Activated naive CD4-positive, alpha-beta T cell treated with anti-CD3 and anti-CD28 coated beads, Interleukin-2, amount 50 U/mL, for 24 hours (primary cell): ENCODE measurements around the gene NGFR.
A peak's percentile ranks its signal among the peaks of the same experiment; 100 is the strongest.

ENCODE experiments used
- H3K27ac Mint-ChIP-seq: one replicate; pipeline ENCODE4 v1.8.0; 2021; ENCODE audit warnings: mild to moderate bottlenecking, mixed read lengths
- H3K27me3 Mint-ChIP-seq: one replicate; pipeline ENCODE4 v1.8.0; 2021; ENCODE audit warnings: mixed read lengths
- H3K36me3 Mint-ChIP-seq: one replicate; pipeline ENCODE4 v1.8.0; 2021; ENCODE audit warnings: mixed read lengths
- H3K4me1 Mint-ChIP-seq: one replicate; pipeline ENCODE4 v1.8.0; 2021; ENCODE audit warnings: mixed read lengths
- H3K4me3 Mint-ChIP-seq: one replicate; pipeline ENCODE4 v1.8.0; 2021; ENCODE audit warnings: mild to moderate bottlenecking, mixed read lengths
- H3K9me3 Mint-ChIP-seq: one replicate; pipeline ENCODE4 v1.8.0; 2021; ENCODE audit warnings: mixed read lengths

The NGFR gene

DNA sequence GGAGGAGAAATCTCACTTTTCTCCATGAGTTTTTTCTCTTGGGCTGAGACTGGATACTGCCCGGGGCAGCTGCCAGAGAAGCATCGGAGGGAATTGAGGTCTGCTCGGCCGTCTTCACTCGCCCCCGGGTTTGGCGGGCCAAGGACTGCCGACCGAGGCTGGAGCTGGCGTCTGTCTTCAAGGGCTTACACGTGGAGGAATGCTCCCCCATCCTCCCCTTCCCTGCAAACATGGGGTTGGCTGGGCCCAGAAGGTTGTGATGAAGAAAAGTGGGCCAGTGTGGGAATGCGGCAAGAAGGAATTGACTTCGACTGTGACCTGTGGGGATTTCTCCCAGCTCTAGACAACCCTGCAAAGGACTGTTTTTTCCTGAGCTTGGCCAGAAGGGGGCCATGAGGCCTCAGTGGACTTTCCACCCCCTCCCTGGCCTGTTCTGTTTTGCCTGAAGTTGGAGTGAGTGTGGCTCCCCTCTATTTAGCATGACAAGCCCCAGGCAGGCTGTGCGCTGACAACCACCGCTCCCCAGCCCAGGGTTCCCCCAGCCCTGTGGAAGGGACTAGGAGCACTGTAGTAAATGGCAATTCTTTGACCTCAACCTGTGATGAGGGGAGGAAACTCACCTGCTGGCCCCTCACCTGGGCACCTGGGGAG lies 19.1 kb downstream of the NGFR start:
- Mint-ChIP-seq H3K27me3 (peaks cover 1% of the 10 kb centered on the region), H3K4me3 (no peak overlapping the region), H3K9me3 (no peaks in the 10 kb centered on the region), H3K36me3 (no peaks in the 10 kb centered on the region), H3K27ac (no peak overlapping the region), H3K4me1 (no peaks in the 10 kb centered on the region)

DNA sequence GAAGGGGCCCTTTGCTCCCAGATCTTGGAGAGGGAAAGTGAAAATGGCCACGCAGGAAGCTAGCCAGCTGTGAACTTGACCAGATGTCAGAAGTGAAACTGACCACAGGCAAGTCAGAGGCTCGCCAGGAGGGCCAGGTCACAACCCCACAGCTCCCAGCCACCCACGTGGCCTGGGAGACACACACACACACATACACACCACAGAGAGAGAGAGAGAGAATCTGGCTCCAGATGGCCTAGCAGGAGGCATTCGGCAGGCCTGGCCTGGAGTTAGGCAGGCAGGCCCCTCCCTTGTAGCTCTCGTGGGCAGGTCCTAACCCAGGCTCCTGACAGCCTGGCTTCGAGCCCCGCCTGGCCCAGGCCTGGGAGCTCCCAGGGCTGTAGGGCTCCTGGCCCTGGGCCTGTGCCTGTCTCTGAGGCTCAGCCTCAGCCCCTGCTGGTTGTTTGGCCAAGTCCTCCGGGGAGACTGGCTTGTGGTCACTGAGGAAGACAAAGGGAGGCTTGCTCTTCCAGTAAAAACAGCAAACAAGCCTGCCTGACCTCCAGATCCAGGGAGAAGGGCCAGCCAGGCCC lies 20.2 kb downstream of the NGFR start:
- H3K4me3 Mint-ChIP-seq: no peak overlapping the region

DNA sequence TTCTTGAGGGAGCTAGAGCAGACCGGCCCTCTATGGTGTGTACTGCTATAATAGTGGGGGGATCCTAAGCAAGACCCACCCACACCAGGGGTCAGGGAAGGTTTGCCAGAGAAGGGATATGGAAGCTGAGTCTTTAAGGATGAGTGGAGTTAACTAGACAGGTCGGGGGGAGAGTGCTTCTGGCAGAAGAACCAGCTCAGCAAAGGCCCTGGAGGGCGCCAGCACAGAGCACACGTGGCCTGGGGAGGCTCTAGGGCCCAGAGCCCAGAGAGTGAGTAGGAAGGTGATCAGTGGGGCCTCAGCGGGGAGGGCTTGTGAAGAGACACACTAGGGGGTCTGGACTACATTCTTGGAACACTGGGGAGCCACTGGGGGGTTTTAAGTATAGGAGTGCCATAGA lies 21.1 kb downstream of the NGFR start:
- peaks cover 1% of the 10 kb centered on the region for H3K27me3 Mint-ChIP-seq
- H3K4me3 Mint-ChIP-seq: no peak overlapping the region
- H3K9me3 Mint-ChIP-seq: no peaks in the 10 kb centered on the region
- no peaks in the 10 kb centered on the region for H3K4me1 Mint-ChIP-seq
- H3K36me3 Mint-ChIP-seq: no peaks in the 10 kb centered on the region
- no peak overlapping the region for H3K27ac Mint-ChIP-seq

More for the DNA sequence above, 20.2 kb downstream of the NGFR start:
- Mint-ChIP-seq H3K4me1 (no peaks in the 10 kb centered on the region), H3K9me3 (no peaks in the 10 kb centered on the region), H3K27me3 (peaks cover 1% of the 10 kb centered on the region), H3K36me3 (no peaks in the 10 kb centered on the region), H3K27ac (no peak overlapping the region)

DNA sequence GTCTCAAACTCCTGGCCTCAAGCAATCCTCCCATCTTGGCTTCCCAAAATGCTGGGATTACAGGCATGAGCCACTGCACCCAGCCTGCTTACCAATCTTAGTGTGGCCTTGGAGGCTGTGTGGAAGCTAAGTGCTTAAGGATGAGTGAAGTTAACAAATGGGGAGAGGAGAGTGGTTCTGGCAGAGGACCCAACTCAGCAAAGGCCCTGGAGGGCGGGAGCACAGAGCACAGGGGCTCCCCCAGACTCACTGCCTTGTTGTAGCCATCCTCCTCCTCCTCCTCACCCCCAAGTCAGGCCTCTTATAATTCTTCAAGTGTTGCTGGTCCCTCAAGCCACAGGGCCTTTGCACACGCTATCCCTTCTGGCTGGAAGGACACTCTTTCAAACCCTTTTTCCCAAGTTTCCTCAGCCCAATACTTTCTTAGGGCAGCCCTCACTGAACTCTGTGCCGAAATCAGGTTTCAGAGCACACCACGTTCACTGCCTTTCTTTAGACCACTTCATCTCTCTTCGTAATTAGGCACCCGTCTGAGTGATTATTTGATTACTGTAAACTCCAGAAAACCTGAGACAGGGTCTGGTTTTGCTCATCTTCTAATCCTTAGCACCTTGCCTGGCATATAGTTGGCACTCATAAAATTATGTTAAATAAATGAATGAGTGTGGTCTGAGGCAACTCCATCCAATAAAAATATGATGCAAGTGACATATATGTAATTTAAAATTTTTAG lies 23.4 kb downstream of the NGFR start:
- Mint-ChIP-seq H3K9me3 (no peaks in the 10 kb centered on the region), H3K4me1 (peaks cover 7% of the 10 kb centered on the region), H3K4me3 (no peak overlapping the region), H3K36me3 (no peaks in the 10 kb centered on the region), H3K27ac (no peak overlapping the region), H3K27me3 (no peaks in the 10 kb centered on the region)

DNA sequence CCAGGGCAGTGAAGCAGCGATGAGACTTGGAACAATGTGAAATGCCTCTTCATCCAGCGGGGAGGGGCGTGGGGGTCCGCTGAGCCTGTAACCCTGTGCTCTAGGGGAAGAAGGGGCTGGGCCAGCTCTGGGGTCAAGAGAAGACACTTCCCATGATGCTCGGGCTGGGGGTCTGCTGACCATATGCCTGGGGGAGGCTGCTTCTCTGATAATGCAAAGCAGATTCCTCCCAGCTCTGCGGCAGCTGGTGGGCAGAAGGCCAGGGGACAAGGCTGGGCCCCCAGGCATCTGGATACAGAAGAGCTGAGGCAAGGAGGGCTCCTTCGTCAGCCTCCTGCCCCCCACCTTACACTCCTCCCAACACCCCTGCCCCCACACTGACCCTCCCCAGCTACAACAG lies 24.7 kb downstream of the NGFR start:
- no peak overlapping the region for H3K27ac Mint-ChIP-seq
- no peaks in the 10 kb centered on the region for H3K36me3 Mint-ChIP-seq
- H3K27me3 Mint-ChIP-seq: no peaks in the 10 kb centered on the region
- H3K9me3 Mint-ChIP-seq: no peaks in the 10 kb centered on the region
- no peak overlapping the region for H3K4me3 Mint-ChIP-seq
- H3K4me1 Mint-ChIP-seq: peaks cover 8% of the 10 kb centered on the region

DNA sequence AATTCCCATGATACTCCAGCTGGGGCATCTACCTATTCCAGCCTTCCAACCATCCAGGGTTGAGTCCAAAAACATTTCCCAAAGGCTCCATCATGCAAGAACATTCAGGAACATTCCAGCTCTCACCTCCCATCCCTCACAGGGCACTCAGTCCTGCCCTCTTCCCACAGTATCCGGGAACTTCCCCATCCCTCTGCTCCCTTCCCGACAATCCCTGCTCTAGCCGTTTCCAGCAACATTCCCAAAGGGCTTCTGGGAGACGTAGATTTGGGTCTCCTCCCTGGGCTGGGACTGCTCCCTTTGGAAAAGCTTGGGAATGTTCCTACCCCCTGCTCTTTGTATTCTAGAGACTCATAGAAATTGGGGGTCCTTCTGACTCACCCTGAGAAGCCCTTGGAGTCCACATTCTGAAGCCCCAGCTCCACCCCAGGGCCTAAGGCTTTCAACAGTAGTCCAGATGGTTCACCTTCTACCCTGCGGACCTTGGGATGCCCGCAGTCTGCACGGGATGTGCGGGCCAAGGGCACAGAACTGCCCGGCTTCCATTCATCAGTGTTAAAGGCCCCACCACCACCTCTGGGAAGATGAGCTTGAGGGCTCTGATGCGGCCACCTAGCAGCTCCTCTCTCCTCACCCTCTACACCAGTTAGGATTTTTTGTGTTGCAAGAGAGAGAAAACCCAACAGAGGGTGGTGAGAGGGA lies 25.4 kb downstream of the NGFR start:
- H3K9me3 Mint-ChIP-seq: no peaks in the 10 kb centered on the region
- no peaks in the 10 kb centered on the region for H3K36me3 Mint-ChIP-seq
- H3K4me1 Mint-ChIP-seq: peaks cover 8% of the 10 kb centered on the region
- H3K27ac Mint-ChIP-seq: peak overlapping the region; percentile 0
- H3K27me3 Mint-ChIP-seq: no peaks in the 10 kb centered on the region
- H3K4me3 Mint-ChIP-seq: no peak overlapping the region

DNA sequence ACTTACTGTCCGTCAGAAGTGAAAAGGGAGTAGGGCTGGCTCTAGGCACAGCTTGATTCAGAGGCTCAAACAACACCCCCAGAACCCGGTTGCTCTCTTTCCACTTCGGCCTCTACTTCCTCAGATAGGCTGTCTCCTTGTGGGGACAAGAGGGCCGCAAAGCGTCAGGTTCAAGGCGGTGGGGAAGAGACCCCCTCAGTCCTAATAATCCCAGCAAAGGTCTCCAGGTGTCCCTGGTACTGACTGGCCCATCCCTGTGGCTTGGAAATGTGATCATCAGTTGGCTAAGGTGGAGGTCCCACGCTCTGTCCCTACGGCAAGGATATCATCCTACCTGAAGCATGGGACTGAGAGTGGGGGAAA lies 26.0 kb downstream of the NGFR start:
- Mint-ChIP-seq H3K27me3 (no peaks in the 10 kb centered on the region), H3K9me3 (no peaks in the 10 kb centered on the region), H3K4me1 (peaks cover 8% of the 10 kb centered on the region), H3K27ac (no peak overlapping the region), H3K4me3 (no peak overlapping the region), H3K36me3 (no peaks in the 10 kb centered on the region)

DNA sequence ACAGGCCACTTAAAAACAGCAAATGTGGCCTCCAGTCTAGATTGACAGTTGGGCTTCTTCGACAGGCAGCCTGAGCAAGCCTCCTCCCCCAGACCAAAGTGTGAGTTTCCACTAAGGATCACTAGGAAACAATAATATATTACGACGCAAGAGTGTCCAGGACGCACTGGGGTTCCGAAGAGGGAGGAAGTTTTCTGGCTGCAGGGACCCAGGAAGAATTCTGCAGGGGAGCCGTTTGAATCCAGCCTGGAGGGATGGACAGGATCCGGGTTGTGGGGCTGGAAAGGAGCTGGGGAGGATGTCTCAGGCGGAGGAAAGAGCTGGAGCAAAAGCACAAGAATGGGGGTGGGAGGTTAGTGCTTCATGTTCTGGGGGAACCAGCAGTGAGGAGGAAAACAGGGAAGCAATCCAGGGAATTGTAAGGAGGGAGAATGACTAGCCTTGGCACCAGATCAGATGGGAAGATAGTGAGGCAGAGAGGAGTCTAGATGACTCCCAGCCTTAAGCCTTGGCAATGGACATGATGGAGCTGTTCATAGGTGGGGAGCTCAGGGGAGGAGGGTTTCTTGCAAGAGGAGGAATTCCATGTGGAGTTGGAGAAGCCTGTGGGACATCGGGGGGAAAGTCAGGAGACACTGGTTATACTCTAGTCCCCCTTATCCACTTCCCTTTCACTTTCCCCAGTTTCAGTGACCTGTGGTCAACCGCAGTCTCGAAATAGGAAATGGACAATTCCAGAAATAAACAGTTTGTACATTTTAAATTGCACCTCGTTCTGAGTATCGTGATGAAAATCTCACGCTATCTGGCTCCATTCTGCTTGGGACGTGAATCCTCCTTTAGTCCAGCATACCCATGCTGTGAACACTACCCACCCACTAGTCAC lies 26.6 kb downstream of the NGFR start:
- peaks cover 8% of the 10 kb centered on the region for H3K4me1 Mint-ChIP-seq
- no peak overlapping the region for H3K4me3 Mint-ChIP-seq
- no peaks in the 10 kb centered on the region for H3K27me3 Mint-ChIP-seq
- H3K27ac Mint-ChIP-seq: no peak overlapping the region
- H3K36me3 Mint-ChIP-seq: no peaks in the 10 kb centered on the region
- H3K9me3 Mint-ChIP-seq: no peaks in the 10 kb centered on the region

DNA sequence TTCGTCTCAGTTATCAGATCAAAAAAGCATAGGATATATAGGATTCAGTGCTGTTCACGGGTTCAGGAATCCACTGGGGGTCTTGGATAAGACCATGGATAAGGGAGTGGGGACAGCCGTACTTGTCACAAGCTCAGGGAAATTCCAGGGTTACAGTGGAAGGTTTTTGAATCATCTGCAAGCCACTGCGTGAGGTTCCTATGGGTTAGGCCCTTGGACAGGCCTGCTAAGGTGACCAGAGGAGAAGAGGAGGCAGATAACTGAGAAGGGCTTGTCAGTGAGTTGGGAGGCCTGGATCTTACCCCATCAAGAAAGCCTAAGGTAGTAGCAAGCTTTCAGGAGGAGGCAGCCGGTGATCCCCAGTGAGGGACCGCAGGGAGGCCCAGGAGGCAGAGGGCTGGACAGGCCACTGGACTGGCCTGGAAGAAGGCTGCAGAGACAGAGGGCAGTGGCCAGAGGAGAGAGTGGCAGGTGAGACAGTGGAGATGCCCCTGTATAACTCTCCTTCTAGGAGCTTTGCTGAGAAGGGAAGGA lies 27.3 kb downstream of the NGFR start:
- H3K27me3 Mint-ChIP-seq: no peaks in the 10 kb centered on the region
- peaks cover 8% of the 10 kb centered on the region for H3K4me1 Mint-ChIP-seq
- no peaks in the 10 kb centered on the region for H3K36me3 Mint-ChIP-seq
- H3K4me3 Mint-ChIP-seq: no peak overlapping the region
- H3K27ac Mint-ChIP-seq: peak overlapping the region; percentile 52
- H3K9me3 Mint-ChIP-seq: no peaks in the 10 kb centered on the region

DNA sequence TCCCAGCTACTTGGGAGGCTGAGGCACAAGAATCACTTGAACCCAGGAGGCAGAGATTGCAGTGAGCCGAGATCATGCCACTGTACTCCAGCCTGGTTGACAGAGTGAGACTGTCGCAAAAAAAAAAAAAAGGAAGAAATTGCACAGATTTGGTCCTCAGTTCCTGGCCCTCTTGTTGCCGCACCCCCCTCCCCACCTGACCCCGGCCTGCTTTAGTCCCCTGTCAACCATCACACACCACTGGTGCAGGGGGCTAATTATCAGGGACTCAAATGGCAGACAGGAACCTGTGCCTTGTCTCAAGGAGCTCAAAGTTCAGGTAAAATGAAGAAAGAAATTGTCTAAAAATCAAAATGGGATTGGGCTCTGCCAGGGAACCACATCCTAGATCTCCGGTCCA lies 28.1 kb downstream of the NGFR start:
- Mint-ChIP-seq H3K4me1 (peaks cover 8% of the 10 kb centered on the region), H3K27ac (peak overlapping the region; percentile 66), H3K9me3 (no peaks in the 10 kb centered on the region), H3K27me3 (no peaks in the 10 kb centered on the region), H3K36me3 (no peaks in the 10 kb centered on the region), H3K4me3 (no peak overlapping the region)

DNA sequence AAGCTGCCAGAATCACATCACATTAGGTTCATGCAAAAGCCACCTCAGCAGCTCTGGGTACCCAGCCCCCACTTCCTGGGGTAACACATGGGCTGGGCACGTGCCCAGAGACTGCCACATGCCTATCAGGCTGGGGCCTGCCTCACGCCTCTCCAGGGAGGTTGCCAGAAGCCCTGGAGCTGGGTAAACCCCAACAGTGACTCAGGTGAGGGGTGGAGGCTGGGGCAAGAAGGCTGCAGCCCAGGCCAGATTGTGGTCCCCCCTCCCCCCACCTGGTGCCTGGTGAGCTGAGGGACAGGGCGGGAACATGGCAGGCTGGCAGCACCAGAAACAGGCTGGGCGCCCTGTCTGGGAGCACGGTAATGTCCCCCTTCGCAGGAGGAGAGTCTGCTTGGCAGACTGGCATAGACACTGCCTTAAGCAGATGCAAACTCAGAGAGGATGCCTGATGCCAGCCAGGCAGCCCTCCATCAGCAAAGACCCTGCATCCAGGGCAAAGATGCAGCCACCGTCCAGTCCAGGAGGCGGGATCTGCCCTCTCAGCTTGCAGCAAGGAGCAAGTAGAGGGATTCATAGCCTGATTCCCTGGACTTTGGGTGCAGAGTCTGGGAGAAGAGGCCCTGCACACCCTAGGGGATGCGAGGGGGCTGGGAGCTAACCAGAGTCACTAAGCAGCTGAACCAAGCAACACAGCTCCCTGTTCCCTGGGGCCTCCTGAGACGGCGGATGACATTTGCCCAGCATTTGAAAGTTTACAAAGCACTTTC lies 28.8 kb downstream of the NGFR start:
- Mint-ChIP-seq H3K27me3 (no peaks in the 10 kb centered on the region), H3K4me3 (no peak overlapping the region), H3K4me1 (peaks cover 8% of the 10 kb centered on the region), H3K27ac (peak overlapping the region; percentile 66), H3K36me3 (no peaks in the 10 kb centered on the region), H3K9me3 (no peaks in the 10 kb centered on the region)

DNA sequence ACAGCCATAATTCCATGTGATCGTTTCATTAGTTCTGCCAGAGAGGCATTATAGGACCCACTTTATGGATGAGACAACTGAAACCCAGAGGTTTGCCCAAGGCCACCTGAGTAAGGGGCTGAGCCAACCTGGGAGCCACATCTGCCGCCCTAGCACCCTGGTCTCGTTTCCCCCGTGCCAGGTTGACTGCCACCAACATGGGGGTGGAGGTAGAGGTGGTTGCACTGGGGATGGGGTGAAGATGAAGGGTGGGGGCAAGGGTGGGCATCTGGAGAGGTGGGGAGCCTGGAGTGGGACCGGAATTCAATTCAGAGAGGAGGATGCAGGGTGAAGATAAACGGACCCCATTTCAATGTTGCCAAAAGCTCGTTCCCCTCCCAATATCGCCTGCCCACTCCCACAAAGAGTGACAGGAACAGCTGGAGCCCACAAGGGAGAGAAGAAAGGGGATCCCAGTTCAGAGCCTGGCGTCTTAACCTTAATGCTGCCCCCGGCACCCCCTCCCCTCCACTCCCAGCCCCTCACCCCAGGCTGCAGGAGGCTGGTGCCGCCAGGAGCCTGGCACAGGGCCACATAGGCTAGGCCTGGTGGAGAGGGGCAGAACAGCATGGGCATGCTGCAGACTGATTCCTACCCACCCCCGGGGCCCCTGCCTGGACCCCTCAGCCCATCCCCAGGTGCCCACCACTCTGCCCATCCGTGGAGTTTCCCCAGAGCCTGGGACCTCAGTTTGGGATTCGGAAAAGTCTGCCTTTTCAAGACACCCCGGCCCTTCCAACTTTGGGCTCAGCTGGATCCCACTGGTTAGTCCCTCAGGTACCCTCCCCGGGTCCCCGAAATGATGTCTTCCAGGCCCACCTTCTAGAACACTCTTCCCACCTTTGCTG lies 29.6 kb downstream of the NGFR start:
- no peaks in the 10 kb centered on the region for H3K36me3 Mint-ChIP-seq
- H3K27me3 Mint-ChIP-seq: no peaks in the 10 kb centered on the region
- H3K9me3 Mint-ChIP-seq: no peaks in the 10 kb centered on the region
- H3K4me1 Mint-ChIP-seq: peaks cover 8% of the 10 kb centered on the region
- no peak overlapping the region for H3K27ac Mint-ChIP-seq
- H3K4me3 Mint-ChIP-seq: no peak overlapping the region

DNA sequence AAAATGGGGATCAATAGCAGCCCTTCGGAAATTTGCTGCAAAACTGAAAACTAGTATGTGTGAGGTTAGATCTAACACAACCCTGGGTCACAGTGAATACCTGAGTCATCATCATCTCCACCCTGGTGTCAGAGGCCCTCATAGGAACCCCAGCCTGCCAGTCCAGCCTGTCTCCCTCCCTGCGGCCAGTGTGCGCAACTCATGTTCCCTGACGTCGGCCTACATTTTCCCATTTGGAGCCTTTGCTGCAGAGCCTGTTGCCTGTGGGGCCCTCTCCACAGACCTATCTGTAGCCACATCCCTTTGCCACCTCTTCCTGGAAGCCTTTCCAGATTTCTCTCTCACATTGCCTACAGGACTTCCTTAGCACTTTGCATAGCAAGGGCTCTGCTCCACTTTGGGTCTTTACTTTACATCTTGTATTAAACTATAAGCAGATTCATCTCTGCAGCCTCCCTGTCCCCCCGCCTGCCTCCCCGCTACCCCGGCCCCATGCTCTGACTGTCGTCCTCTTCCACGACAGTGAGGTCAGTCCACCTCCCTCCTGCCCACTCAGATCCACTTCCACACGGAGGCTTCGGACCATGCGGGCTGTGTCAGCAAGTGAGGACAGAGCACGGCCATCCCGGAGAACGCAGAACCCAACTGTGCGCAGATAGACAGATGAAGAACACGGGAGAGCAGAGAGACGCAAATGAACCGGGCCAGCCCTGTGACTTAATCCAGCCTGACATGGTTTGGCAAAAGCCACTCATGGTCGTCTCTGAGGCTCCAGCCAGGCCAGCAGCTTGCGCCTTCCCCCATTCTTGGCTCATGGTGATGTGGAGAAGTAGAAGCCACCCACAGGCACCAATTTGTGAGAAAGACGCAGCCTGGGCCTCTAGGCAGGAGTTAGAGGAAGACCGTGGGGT lies 31.0 kb downstream of the NGFR start:
- Mint-ChIP-seq H3K4me3 (no peak overlapping the region), H3K27me3 (no peaks in the 10 kb centered on the region), H3K4me1 (peaks cover 8% of the 10 kb centered on the region), H3K27ac (no peak overlapping the region), H3K36me3 (no peaks in the 10 kb centered on the region), H3K9me3 (no peaks in the 10 kb centered on the region)
